Activated B cell treated with CpG ODN at 0.5 μM for 24 hours (primary cell): Measurements from ENCODE around the gene EIF4E2. TPM values are rescaled to one million over a fixed set of nuclear protein-coding genes. Genes with fewer than 3 reads are reported as not detected.

Source experiments
- ATAC-seq: fragments of 200-7000 bp; cut with Tn5 transposase; one replicate; pipeline ENCODE4 v1.10.0; 2021; ENCODE audit warnings: low read depth, mild to moderate bottlenecking, moderate library complexity
- CTCF ChIA-PET: fragments of 350-600 bp; sonication (Branson Sonifier 250); formaldehyde crosslinking; loops from one replicate; lab custom pipeline; 2021; ENCODE audit warnings: antibody characterized with exemption; lab: Charles Lee
- POLR2A ChIA-PET: fragments of 350-600 bp; sonication (Branson Sonifier 250); formaldehyde crosslinking; loops from one replicate; lab custom pipeline; 2021; ENCODE audit warnings: antibody characterized with exemption; lab: Charles Lee
- DNase-seq: peaks from one replicate; pipeline ENCODE4 v3.0.0; 2022
- H3K27ac Mint-ChIP-seq: one replicate; pipeline ENCODE4 v1.8.0; 2020; ENCODE audit warnings: mixed read lengths
- H3K27me3 Mint-ChIP-seq: one replicate; pipeline ENCODE4 v1.8.0; 2021; ENCODE audit warnings: mixed read lengths
- H3K36me3 Mint-ChIP-seq: one replicate; pipeline ENCODE4 v1.8.0; 2021; ENCODE audit warnings: low read depth, mixed read lengths
- H3K4me1 Mint-ChIP-seq: one replicate; pipeline ENCODE4 v1.8.0; 2021; ENCODE audit warnings: mixed read lengths
- H3K4me3 Mint-ChIP-seq: one replicate; pipeline ENCODE4 v1.8.0; 2020; ENCODE audit warnings: mild to moderate bottlenecking, mixed read lengths
- H3K9me3 Mint-ChIP-seq: one replicate; pipeline ENCODE4 v1.8.0; 2020; ENCODE audit warnings: mixed read lengths
- intact Hi-C: fragments of 100-400 bp; cut with micrococcal nuclease; formaldehyde crosslinking; loops from one replicate; pipeline ENCODE4 v1.15.1; 2024
- total RNA-seq: library from RNA; stranded (reverse); gene quantifications from 2 replicates; pipeline ENCODE4 v1.2.3, GENCODE V29; 2022
- TF ChIP-seq, protein P1 (sequence below): fragments of 200-600 bp; IDR thresholded peaks from one replicate; pipeline ENCODE4 v1.8.0; 2022; ENCODE audit warnings: antibody characterized with exemption, mild to moderate bottlenecking

Gene EIF4E2
- total RNA-seq, 1 donor from 2014 or later, result 63.2 TPM

DNA sequence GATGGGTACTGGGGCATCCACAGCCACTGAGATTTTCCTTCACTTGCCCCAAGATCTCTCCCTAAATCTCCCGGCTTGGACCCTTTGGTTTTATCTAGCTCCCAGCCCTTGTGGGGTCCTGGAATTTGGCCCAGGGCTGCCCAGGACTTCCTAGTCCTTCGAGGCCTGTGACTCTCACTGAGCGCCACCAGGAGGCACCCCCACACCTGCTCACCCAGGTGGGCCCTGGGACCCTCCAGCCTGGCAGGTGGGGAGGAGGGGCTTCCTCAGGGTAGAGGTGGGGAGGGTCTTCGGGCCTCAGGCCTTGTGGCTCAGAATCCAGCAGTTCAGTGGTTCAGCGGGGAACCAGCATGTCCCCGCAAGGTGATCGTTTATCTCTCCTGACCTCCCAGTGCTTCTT lies 42.2 kb upstream of the EIF4E2 start:
- ATAC-seq, result no peak
- intact Hi-C loops, result no loop called here
- Mint-ChIP-seq H3K4me1 (peaks cover 4% of the 10 kb centered on the region), H3K36me3 (no peaks in the 10 kb centered on the region), H3K27me3 (peaks cover 33% of the 10 kb centered on the region), H3K27ac (no peak overlapping the region), H3K9me3 (no peaks in the 10 kb centered on the region), H3K4me3 (no peak overlapping the region)
- ChIA-PET POLR2A (no interaction called here), CTCF (no interaction called here)
- no peak for DNase-seq
- TF ChIP-seq, protein P1, sequence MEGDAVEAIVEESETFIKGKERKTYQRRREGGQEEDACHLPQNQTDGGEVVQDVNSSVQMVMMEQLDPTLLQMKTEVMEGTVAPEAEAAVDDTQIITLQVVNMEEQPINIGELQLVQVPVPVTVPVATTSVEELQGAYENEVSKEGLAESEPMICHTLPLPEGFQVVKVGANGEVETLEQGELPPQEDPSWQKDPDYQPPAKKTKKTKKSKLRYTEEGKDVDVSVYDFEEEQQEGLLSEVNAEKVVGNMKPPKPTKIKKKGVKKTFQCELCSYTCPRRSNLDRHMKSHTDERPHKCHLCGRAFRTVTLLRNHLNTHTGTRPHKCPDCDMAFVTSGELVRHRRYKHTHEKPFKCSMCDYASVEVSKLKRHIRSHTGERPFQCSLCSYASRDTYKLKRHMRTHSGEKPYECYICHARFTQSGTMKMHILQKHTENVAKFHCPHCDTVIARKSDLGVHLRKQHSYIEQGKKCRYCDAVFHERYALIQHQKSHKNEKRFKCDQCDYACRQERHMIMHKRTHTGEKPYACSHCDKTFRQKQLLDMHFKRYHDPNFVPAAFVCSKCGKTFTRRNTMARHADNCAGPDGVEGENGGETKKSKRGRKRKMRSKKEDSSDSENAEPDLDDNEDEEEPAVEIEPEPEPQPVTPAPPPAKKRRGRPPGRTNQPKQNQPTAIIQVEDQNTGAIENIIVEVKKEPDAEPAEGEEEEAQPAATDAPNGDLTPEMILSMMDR, result no peak

DNA sequence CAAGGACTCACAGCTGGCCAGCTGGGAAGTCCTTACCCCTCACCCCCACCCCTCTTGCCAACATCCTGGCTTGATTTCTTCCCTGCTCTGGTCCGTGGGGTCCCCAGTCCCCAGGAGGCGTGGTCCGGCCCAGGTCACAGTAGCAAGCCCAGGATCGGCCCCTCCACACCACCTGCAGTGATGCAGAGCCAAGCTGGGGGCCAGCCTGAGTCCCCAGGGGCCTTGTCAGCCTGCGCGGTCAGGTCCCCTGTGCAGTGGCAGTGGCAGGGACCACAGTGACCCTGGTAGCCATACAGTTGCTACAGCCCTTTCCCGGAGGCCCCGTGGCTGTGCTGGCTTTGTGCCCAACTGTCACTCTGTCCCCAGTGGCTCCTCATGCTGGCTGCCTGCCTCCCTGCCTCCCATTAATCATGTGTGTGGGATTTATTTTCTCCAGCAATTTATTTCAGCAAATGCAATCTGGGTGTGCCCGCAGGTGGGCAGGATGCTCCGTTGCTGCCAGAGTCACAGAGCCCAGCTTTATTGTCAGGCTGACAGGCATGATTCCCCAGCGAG lies 39.1 kb upstream of the EIF4E2 start:
- Mint-ChIP-seq H3K9me3 (no peaks in the 10 kb centered on the region), H3K4me3 (no peak overlapping the region), H3K27me3 (peaks cover 17% of the 10 kb centered on the region), H3K4me1 (no peaks in the 10 kb centered on the region), H3K36me3 (no peaks in the 10 kb centered on the region), H3K27ac (no peak overlapping the region)
- intact Hi-C loops, result no loop called here
- no peak for DNase-seq
- no peak for ATAC-seq
- POLR2A ChIA-PET, result no interaction called here
- CTCF ChIA-PET, result no interaction called here
- TF ChIP-seq, protein P1, result no peak

DNA sequence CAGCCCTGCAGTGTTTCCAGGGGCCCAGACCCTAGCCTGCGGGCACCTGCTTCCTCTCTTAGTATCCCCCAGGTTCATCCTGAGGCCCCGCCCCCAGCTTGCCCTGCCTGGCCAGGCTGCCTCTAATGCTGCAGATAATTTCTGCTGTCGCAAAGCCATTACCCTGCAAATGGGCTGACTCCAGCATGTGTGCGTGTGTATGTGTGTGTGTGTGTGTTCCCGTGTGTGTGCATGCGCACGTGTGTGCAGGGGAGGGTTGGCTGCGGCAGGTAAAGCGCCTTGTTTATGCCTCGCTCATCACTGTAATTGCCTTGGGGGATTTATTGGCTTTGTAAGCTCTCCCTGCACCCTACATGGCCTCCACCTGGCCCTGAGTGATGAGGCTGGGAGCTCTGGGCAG lies 37.9 kb upstream of the EIF4E2 start:
- H3K27ac Mint-ChIP-seq, result no peak overlapping the region
- no peak overlapping the region for H3K4me3 Mint-ChIP-seq
- ATAC-seq (no peak), DNase-seq (no peak)
- intact Hi-C loops, result no loop called here
- H3K4me1 Mint-ChIP-seq, result no peaks in the 10 kb centered on the region
- TF ChIP-seq, protein P1, result no peak
- no peaks in the 10 kb centered on the region for H3K36me3 Mint-ChIP-seq
- POLR2A ChIA-PET, result no interaction called here
- peaks cover 17% of the 10 kb centered on the region for H3K27me3 Mint-ChIP-seq
- no peaks in the 10 kb centered on the region for H3K9me3 Mint-ChIP-seq
- CTCF ChIA-PET, result no interaction called here

DNA sequence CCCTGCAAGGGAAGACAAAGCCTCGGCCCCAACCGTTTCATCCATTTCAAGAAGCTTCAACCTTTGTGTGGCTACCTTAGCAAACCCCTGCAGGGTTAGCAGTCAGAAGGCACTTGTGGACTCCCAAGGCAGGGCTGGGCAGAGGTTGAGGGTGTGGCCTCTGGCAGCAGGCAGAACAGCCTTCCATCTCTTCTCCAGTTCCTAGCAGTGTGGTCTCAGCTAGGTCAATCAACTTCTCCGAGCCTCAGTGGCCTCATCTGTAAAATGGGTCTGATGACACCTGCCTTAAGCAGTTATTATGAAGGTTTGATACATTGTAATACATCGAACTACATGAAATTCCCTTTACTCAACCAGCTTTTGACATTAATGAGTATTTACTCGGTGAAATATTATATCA lies 37.1 kb upstream of the EIF4E2 start:
- TF ChIP-seq, protein P1, result no peak
- intact Hi-C loops, result no loop called here
- H3K27me3 Mint-ChIP-seq, result peaks cover 17% of the 10 kb centered on the region
- no peaks in the 10 kb centered on the region for H3K9me3 Mint-ChIP-seq
- no peak for ATAC-seq
- no peak overlapping the region for H3K4me3 Mint-ChIP-seq
- no peaks in the 10 kb centered on the region for H3K4me1 Mint-ChIP-seq
- no peaks in the 10 kb centered on the region for H3K36me3 Mint-ChIP-seq
- H3K27ac Mint-ChIP-seq, result no peak overlapping the region
- ChIA-PET POLR2A (no interaction called here), CTCF (no interaction called here)
- no peak for DNase-seq

DNA sequence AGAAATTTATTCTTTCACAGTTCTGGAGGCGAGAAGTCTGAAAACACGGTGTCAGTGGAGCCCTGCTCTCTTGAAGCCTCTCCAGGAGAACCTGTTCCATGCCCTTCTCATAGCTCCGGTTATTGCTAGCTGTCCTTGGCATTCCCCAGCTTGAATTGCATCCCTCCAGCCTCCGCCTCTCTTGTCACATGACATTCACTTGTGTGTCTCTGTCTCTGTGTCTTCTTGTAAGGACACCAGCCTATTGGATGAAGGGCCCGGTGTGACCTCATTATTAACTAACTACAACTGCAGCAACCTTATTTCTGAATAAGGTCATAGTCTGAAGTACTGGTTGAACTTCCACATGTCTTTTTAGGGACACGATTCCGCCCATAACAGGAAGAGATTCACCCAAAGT lies 34.9 kb upstream of the EIF4E2 start:
- no peaks in the 10 kb centered on the region for H3K36me3 Mint-ChIP-seq
- POLR2A ChIA-PET, result no interaction called here

More for the DNA sequence above, 34.9 kb upstream of the EIF4E2 start:
- intact Hi-C loops, result no loop called here
- H3K27me3 Mint-ChIP-seq, result peaks cover 26% of the 10 kb centered on the region
- no peak for ATAC-seq
- no peaks in the 10 kb centered on the region for H3K4me1 Mint-ChIP-seq
- TF ChIP-seq, protein P1, result no peak
- no peak overlapping the region for H3K27ac Mint-ChIP-seq
- no peaks in the 10 kb centered on the region for H3K9me3 Mint-ChIP-seq
- no peak for DNase-seq
- CTCF ChIA-PET, result no interaction called here
- H3K4me3 Mint-ChIP-seq, result no peak overlapping the region
